GM23338 (cell line): ENCODE data around the gene TMEM62.

Experiments used
- CREB1 ChIP-seq: fragments of 250-450 bp; sonication (Bioruptor Pico); IDR thresholded peaks from 2 replicates; pipeline ENCODE4 v1.5.0; 2020; ENCODE audit warnings: low read depth, mild to moderate bottlenecking, moderate library complexity
- EZH2 ChIP-seq: fragments of 200-600 bp; sonication (generic); IDR thresholded peaks from one replicate; pipeline ENCODE4 v1.8.0; 2017; ENCODE audit warnings: antibody characterized with exemption, mild to moderate bottlenecking, low read depth; ENCODE audit not compliant: unreplicated experiment
- EZH2phosphoT487 ChIP-seq: fragments of 200-600 bp; sonication (generic); IDR thresholded peaks from one replicate; pipeline ENCODE4 v1.8.1; 2018; ENCODE audit warnings: antibody characterized with exemption; ENCODE audit not compliant: unreplicated experiment
- JUNB ChIP-seq: IDR thresholded peaks from one replicate; pipeline ENCODE4 v1.6.1; 2016; ENCODE audit warnings: antibody characterized with exemption; ENCODE audit not compliant: unreplicated experiment
- NANOG ChIP-seq: IDR thresholded peaks from 2 replicates; pipeline ENCODE4 v1.6.1; 2016; ENCODE audit warnings: antibody characterized with exemption, borderline replicate concordance
- POLR2AphosphoS5 ChIP-seq: IDR thresholded peaks from 2 replicates; pipeline ENCODE4 v1.6.1; 2016; ENCODE audit warnings: antibody characterized with exemption, low read depth
- ZNF114 ChIP-seq: fragments of 250-450 bp; sonication (Bioruptor Pico); IDR thresholded peaks from 2 replicates; pipeline ENCODE4 v1.5.0; 2020; ENCODE audit warnings: mild to moderate bottlenecking, moderate library complexity
- ZNF331 ChIP-seq: fragments of 250-450 bp; sonication (Bioruptor Pico); IDR thresholded peaks from 2 replicates; pipeline ENCODE4 v1.5.0; 2020; ENCODE audit warnings: low read depth, mild to moderate bottlenecking, moderate library complexity
- TF ChIP-seq, protein P1 (sequence below), 2 experiments: fragments of 200-600 bp in 1 of 2; sonication (generic) in 1 of 2; conservative IDR thresholded peaks; 2 replicates each; pipeline versions ENCODE4 v1.5.1 to v1.6.1; 2016 to 2017; ENCODE audit warnings: antibody characterized with exemption in 2 of 2, low read depth in 2 of 2, mild to moderate bottlenecking in 2 of 2, moderate library complexity in 1 of 2
- TF ChIP-seq, protein P2 (sequence below): IDR thresholded peaks from 2 replicates; pipeline ENCODE4 v1.6.1; 2016; ENCODE audit warnings: antibody characterized with exemption
- TF ChIP-seq, protein P3 (sequence below): IDR thresholded peaks from one replicate; pipeline ENCODE4 v1.6.1; 2018; ENCODE audit warnings: antibody characterized with exemption; ENCODE audit not compliant: unreplicated experiment

DNA sequence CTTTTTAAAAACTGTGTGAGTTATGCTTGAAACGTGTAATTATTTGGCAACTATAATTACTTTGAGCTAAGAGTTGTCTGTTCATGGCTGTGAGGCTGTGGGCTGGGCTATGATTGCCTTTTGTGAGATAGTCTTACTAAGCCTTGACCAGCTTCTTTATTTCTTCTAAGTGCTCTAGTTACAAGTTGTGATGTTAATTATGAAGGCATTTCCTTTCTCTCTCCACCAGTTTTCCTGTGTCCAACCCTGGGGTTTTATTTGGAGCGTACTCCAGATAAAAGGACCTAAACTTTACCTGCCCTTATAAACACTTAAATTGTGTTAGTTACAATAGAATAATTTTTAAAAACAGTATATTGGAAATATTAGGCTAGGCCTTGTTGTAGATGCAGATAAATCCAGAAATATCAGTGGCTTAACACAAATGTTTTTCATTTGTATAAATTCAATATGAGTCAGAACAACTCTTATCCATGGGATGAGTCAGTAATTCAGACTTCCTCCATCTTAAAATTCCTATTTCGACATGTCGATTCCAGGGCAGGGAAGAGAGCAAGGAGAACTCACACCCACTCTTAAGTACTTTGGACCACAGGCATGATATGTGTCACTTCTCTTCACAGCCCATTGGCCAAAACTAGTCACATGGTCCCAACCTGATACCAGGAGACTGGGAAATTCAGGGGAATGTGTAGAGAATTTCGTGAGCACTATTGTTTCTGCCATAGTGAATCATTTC lies 17.0 kb downstream of the TMEM62 start:
- TF ChIP-seq, protein P1, sequence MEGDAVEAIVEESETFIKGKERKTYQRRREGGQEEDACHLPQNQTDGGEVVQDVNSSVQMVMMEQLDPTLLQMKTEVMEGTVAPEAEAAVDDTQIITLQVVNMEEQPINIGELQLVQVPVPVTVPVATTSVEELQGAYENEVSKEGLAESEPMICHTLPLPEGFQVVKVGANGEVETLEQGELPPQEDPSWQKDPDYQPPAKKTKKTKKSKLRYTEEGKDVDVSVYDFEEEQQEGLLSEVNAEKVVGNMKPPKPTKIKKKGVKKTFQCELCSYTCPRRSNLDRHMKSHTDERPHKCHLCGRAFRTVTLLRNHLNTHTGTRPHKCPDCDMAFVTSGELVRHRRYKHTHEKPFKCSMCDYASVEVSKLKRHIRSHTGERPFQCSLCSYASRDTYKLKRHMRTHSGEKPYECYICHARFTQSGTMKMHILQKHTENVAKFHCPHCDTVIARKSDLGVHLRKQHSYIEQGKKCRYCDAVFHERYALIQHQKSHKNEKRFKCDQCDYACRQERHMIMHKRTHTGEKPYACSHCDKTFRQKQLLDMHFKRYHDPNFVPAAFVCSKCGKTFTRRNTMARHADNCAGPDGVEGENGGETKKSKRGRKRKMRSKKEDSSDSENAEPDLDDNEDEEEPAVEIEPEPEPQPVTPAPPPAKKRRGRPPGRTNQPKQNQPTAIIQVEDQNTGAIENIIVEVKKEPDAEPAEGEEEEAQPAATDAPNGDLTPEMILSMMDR (conservative IDR thresholded peaks at IDR 0.05; ENCODE audit: low read depth in 2 of 2), result no peak
- TF ChIP-seq, protein P2, sequence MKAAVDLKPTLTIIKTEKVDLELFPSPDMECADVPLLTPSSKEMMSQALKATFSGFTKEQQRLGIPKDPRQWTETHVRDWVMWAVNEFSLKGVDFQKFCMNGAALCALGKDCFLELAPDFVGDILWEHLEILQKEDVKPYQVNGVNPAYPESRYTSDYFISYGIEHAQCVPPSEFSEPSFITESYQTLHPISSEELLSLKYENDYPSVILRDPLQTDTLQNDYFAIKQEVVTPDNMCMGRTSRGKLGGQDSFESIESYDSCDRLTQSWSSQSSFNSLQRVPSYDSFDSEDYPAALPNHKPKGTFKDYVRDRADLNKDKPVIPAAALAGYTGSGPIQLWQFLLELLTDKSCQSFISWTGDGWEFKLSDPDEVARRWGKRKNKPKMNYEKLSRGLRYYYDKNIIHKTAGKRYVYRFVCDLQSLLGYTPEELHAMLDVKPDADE, result no peak
- TF ChIP-seq EZH2phosphoT487 (no peak), EZH2 (no peak), POLR2AphosphoS5 (no peak), CREB1 (CRISPR knock-in tag) (no peak), JUNB (no peak), NANOG (no peak), ZNF114 (CRISPR knock-in tag) (no peak), ZNF331 (CRISPR knock-in tag) (no peak)
- TF ChIP-seq, protein P3, sequence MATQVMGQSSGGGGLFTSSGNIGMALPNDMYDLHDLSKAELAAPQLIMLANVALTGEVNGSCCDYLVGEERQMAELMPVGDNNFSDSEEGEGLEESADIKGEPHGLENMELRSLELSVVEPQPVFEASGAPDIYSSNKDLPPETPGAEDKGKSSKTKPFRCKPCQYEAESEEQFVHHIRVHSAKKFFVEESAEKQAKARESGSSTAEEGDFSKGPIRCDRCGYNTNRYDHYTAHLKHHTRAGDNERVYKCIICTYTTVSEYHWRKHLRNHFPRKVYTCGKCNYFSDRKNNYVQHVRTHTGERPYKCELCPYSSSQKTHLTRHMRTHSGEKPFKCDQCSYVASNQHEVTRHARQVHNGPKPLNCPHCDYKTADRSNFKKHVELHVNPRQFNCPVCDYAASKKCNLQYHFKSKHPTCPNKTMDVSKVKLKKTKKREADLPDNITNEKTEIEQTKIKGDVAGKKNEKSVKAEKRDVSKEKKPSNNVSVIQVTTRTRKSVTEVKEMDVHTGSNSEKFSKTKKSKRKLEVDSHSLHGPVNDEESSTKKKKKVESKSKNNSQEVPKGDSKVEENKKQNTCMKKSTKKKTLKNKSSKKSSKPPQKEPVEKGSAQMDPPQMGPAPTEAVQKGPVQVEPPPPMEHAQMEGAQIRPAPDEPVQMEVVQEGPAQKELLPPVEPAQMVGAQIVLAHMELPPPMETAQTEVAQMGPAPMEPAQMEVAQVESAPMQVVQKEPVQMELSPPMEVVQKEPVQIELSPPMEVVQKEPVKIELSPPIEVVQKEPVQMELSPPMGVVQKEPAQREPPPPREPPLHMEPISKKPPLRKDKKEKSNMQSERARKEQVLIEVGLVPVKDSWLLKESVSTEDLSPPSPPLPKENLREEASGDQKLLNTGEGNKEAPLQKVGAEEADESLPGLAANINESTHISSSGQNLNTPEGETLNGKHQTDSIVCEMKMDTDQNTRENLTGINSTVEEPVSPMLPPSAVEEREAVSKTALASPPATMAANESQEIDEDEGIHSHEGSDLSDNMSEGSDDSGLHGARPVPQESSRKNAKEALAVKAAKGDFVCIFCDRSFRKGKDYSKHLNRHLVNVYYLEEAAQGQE, result no peak
